Testis (tissue), 3 donors: ENCODE measurements around the gene SH2D4B. TPM values are rescaled to one million over a fixed set of nuclear protein-coding genes. Genes with fewer than 3 reads are reported as not detected.
"Not testable (repeated sequence)": the region's sequence is repeated elsewhere in the genome, so short reads cannot be mapped to it uniquely, and the experiment has no call there.

Source experiments
- DNase-seq: peaks from one replicate; pipeline ENCODE4 v3.0.0-alpha.2; 2019
- H3K27ac ChIP-seq, 2 donors: fragments of 200-600 bp; sonication (generic); one replicate each; pipeline ENCODE4 v1.5.1; 2019
- H3K27me3 ChIP-seq: fragments of 200-600 bp; sonication (generic); one replicate; pipeline ENCODE4 v1.5.1; 2019
- H3K36me3 ChIP-seq: fragments of 200-600 bp; sonication (generic); one replicate; pipeline ENCODE4 v1.5.1; 2017; ENCODE audit warnings: low read depth; ENCODE audit errors: missing control alignments
- H3K4me1 ChIP-seq: fragments of 200-600 bp; sonication (generic); one replicate; pipeline ENCODE4 v1.5.1; 2019
- H3K4me3 ChIP-seq, 2 donors: fragments of 200-600 bp; sonication (generic); one replicate each; pipeline ENCODE4 v1.5.1; 2017 to 2019
- H3K9me3 ChIP-seq: fragments of 200-600 bp; sonication (generic); one replicate; pipeline ENCODE4 v1.5.1; 2017
- CTCF ChIP-seq, 3 experiments: fragments of 450-650 bp in 2 of 3; fragments of 200-600 bp in 1 of 3; sonication (generic) in 1 of 3; IDR thresholded peaks; one replicate each; pipeline ENCODE4 v1.5.1; 2016 to 2019; ENCODE audit warnings: antibody characterized with exemption in 3 of 3, mild to moderate bottlenecking in 2 of 3, moderate library complexity in 1 of 3
- POLR2A ChIP-seq: fragments of 450-650 bp; IDR thresholded peaks from one replicate; pipeline ENCODE4 v1.6.1; 2017; ENCODE audit warnings: antibody characterized with exemption, mild to moderate bottlenecking, moderate library complexity
- WGBS, 2 donors: methylation state at CpG; one replicate each; pipeline ENCODE4 v1.1.5; 2018; 5-methylcytosine and 5-hydroxymethylcytosine counted together
- intact Hi-C: fragments of 100-400 bp; cut with DNase I; formaldehyde crosslinking; loops from one replicate; pipeline ENCODE4 v1.15.1; 2023; ENCODE audit warnings: low total_unique reads
- polyA plus RNA-seq: library from polyadenylated mRNA; stranded (reverse); fragments of 350-450 nt; fragmentation: Illumina TruSeq; extraction: RNeasy Lipid Tissue Mini Kit (QIAGEN cat#74804); gene quantifications from one replicate; pipeline ENCODE4 v1.2.3, GENCODE V29; 2014; ENCODE audit warnings: low read depth, low replicate concordance; ENCODE audit not compliant: insufficient read depth
- total RNA-seq, 2 donors: library from RNA; depleted of rRNA; stranded (reverse); fragments of >200 nt; gene quantifications; one replicate each; pipeline ENCODE4 v1.2.3, GENCODE V29; 2016

SH2D4B gene
- total and polyA plus RNA-seq, 3 donors from 2014 or later = 0.22 to 1.1 (median 0.55) TPM

GRCh38 chr10:80530251-80530650, 7.5 kb upstream of the SH2D4B start:
- TF ChIP-seq CTCF (IDR thresholded peaks at IDR 0.05) (no peak), POLR2A (no peak)
- Histone ChIP-seq H3K4me1 (no peaks in the 10 kb centered on the region), H3K36me3 (no peaks in the 10 kb centered on the region), H3K27me3 (no peaks in the 10 kb centered on the region), H3K27ac (no peak overlapping the region), H3K9me3 (no peaks in the 10 kb centered on the region), H3K4me3 (no peak overlapping the region)
- DNase-seq = no peak
- intact Hi-C loops = no loop called here
- 40 to 49% methylated on average over 1 to 2 of the region's 2 CpGs for WGBS, 2 donors

- TF ChIP-seq POLR2A = no peak
- TF ChIP-seq CTCF (IDR thresholded peaks at IDR 0.05) = no peak
- WGBS, 2 donors = 49 to 67% methylated on average over 2 of the region's 2 CpGs
- H3K27ac ChIP-seq = no peak overlapping the region
- intact Hi-C loops = no loop called here
- no peak for DNase-seq
- no peak overlapping the region for H3K4me3 ChIP-seq
- H3K27me3 ChIP-seq = no peaks in the 10 kb centered on the region
- H3K9me3 ChIP-seq = no peaks in the 10 kb centered on the region
- no peaks in the 10 kb centered on the region for H3K4me1 ChIP-seq
- H3K36me3 ChIP-seq = no peaks in the 10 kb centered on the region
Measured at GRCh38 chr10:80530816-80531215, 6.9 kb upstream of the SH2D4B start.

DNA sequence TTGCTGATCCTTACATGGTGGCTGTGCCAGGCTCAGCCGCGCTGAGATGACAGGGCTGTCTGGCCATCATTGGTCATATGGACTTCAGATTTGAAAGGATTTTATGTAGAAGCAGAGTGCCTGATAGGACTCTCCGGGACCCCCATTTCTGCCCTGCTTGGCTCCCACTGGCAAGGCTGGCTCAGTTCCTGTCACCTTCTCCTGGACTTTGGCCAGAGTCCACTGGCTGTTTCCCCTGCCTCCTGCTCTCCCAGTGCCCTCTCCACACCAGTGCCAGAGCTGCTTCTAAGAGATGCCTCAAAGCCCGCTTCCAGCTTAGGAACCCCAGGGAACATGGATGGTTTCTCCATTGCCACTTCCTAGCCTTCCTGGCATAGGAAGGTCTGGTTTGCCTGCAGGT, 5.1 kb upstream of the SH2D4B start:
- whole genome bisulfite sequencing, 2 donors = 95 to 98% methylated on average over 4 of the region's 4 CpGs
- no peaks in the 10 kb centered on the region for H3K4me1 ChIP-seq
- DNase-seq = no peak

DNA sequence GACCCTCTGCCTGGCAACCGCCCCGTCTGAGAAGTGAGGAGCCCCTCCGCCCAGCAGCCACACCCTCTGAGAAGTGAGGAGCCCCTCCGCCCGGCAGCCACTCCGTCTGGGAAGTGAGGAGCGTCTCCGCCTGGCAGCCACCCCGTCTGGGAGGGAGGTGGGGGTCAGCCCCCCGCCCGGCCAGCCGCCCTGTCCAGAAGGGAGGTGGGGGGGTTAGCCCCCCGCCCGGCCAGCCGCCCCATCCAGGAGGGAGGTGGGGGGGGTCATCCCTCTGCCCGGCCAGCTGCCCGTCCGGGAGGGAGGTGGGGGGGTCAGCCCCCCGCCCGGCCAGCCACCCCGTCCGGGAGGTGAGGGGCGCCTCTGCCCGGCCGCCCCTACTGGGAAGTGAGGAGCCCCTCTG, 3.6 kb upstream of the SH2D4B start:
- H3K27me3 ChIP-seq, DNase-seq: not testable (repeated sequence)

More for the DNA sequence above, 5.1 kb upstream of the SH2D4B start:
- no peak for TF ChIP-seq POLR2A
- no peak for TF ChIP-seq CTCF (IDR thresholded peaks at IDR 0.05)
- no peaks in the 10 kb centered on the region for H3K36me3 ChIP-seq
- intact Hi-C loops = no loop called here
- no peak overlapping the region for H3K4me3 ChIP-seq
- H3K27ac ChIP-seq = no peak overlapping the region
- no peaks in the 10 kb centered on the region for H3K27me3 ChIP-seq
- no peaks in the 10 kb centered on the region for H3K9me3 ChIP-seq

GRCh38 chr10:80534646-80535045, 3.1 kb upstream of the SH2D4B start:
- H3K27ac ChIP-seq, H3K9me3 ChIP-seq, intact Hi-C loops, H3K4me1 ChIP-seq, H3K27me3 ChIP-seq, H3K36me3 ChIP-seq, H3K4me3 ChIP-seq, DNase-seq: not testable (repeated sequence)
- WGBS, 2 donors = no CpG with 5 or more reads among the region's 30 CpGs

More for the DNA sequence above, 3.6 kb upstream of the SH2D4B start:
- H3K36me3 ChIP-seq, H3K4me1 ChIP-seq, H3K27ac ChIP-seq, H3K4me3 ChIP-seq, intact Hi-C loops, H3K9me3 ChIP-seq: not testable (repeated sequence)
- 97% methylated on average over 11 of the region's 25 CpGs; no CpG with 5 or more reads in 1 of the 2 donors for WGBS, 2 donors

- 25 to 36% methylated on average over 14 to 50 of the region's 50 CpGs for WGBS, 2 donors
- no peaks in the 10 kb centered on the region for H3K9me3 ChIP-seq
- intact Hi-C loops = no loop called here
- DNase-seq = peak; percentile 72
- peak in 2 of 3 experiments; percentile 40 to 50 for TF ChIP-seq CTCF (IDR thresholded peaks at IDR 0.05)
- TF ChIP-seq POLR2A = no peak
- H3K4me1 ChIP-seq = no peaks in the 10 kb centered on the region
- H3K4me3 ChIP-seq = peak overlapping the region; percentile 39 to 58
- H3K27me3 ChIP-seq = no peaks in the 10 kb centered on the region
- H3K27ac ChIP-seq = peak overlapping the region; percentile 45 to 51
- H3K36me3 ChIP-seq = no peaks in the 10 kb centered on the region
Measured at GRCh38 chr10:80535671-80536360, 1.9 kb upstream of the SH2D4B start.
